ENCODE measurements around the gene GAREM1. TPM values are rescaled to one million over a fixed set of nuclear protein-coding genes. Genes with fewer than 3 reads are reported as not detected.

The GAREM1 gene
- total RNA-seq, 1 experiment from 2014 or later: 4.7 TPM

GRCh38 chr18:32429402-32429801 is 41.3 kb downstream of the GAREM1 start:
- DNase-seq (ENCODE audit: low read depth, low spot score): no peak
- Histone ChIP-seq H3K27me3 (ENCODE audit: control insufficient read depth, insufficient read depth, low read length) (no peaks in the 10 kb centered on the region), H3K4me3 (ENCODE audit: low read depth in 2 of 2, low read length in 2 of 2) (no peak overlapping the region), H3K4me1 (ENCODE audit: control insufficient read depth, insufficient read depth, low read length) (no peaks in the 10 kb centered on the region), H3K27ac (ENCODE audit: low read length) (no peak overlapping the region), H3K9me3 (ENCODE audit: control insufficient read depth, insufficient read depth, low read depth, low read length) (peaks cover 3% of the 10 kb centered on the region; the same call in 1 of the 2 replicates), H3K36me3 (ENCODE audit: control insufficient read depth, insufficient read depth, low read length) (no peaks in the 10 kb centered on the region)
- CTCF ChIA-PET: no interaction called here
- in situ Hi-C loops (cut with HindIII; ENCODE audit: low pct_unique_long_range_greater_than_20kb, low sequenced_read_pairs): no loop called here
- no peak for TF ChIP-seq TCF7L2 (IDR thresholded peaks at IDR 0.05; ENCODE audit: low read depth, low read length)
- no peak for TF ChIP-seq SIN3A (IDR thresholded peaks at IDR 0.05; ENCODE audit: borderline replicate concordance, insufficient read depth, low read depth, low read length)
- TF ChIP-seq, protein P1, sequence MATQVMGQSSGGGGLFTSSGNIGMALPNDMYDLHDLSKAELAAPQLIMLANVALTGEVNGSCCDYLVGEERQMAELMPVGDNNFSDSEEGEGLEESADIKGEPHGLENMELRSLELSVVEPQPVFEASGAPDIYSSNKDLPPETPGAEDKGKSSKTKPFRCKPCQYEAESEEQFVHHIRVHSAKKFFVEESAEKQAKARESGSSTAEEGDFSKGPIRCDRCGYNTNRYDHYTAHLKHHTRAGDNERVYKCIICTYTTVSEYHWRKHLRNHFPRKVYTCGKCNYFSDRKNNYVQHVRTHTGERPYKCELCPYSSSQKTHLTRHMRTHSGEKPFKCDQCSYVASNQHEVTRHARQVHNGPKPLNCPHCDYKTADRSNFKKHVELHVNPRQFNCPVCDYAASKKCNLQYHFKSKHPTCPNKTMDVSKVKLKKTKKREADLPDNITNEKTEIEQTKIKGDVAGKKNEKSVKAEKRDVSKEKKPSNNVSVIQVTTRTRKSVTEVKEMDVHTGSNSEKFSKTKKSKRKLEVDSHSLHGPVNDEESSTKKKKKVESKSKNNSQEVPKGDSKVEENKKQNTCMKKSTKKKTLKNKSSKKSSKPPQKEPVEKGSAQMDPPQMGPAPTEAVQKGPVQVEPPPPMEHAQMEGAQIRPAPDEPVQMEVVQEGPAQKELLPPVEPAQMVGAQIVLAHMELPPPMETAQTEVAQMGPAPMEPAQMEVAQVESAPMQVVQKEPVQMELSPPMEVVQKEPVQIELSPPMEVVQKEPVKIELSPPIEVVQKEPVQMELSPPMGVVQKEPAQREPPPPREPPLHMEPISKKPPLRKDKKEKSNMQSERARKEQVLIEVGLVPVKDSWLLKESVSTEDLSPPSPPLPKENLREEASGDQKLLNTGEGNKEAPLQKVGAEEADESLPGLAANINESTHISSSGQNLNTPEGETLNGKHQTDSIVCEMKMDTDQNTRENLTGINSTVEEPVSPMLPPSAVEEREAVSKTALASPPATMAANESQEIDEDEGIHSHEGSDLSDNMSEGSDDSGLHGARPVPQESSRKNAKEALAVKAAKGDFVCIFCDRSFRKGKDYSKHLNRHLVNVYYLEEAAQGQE (IDR thresholded peaks at IDR 0.05; ENCODE audit: insufficient read depth in 1 of 2, low read depth in 2 of 2, low read length in 1 of 2): no peak
- TF ChIP-seq POLR2AphosphoS5 (IDR thresholded peaks at IDR 0.05; ENCODE audit: low read depth, low read length): no peak
- TF ChIP-seq CTCF (IDR thresholded peaks at IDR 0.05): no peak
- no TSS peak for BruUV-seq (replicated peaks)
- ATAC-seq: no peak
- POLR2A ChIA-PET: no interaction called here
- intact Hi-C loops (cut with micrococcal nuclease; ENCODE audit: unreplicated experiment): no loop called here

DNA sequence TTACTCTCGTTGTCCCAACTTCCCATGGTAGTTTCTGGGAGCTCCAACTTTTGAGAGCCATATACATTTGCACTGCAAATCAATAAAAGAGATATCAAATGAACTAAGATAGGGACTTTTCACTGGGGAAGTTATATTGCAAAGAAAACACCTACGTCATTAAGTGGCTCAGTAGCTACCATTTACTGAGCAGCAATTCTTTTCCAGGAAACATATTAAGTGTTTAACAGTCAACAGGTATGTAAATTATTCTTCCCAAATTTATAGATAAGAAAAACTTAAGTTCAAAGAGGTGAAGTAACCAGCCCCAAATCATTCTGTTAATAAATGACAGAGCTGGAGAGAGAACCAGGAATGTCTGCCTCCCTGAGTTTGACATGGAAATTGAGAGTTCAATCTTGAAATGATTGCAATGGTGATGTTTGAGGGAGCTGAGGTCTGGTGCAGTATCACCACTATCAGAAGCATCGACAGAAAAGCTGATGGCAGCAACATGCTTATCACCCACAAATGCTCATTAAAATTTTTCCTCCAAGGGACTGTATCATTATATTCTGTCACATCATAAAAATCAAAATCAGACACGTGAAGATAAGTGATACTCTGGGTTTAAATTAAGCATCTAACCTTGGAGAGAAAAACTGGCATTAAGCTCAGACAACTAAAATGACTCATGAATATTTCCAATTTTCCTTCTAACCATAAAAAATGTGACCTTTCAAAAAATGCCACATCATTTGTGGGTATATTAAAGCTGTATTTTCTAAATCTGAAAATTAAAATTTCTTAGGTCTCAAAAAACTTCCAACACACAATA is 43.4 kb downstream of the GAREM1 start:
- CTCF ChIA-PET: no interaction called here
- POLR2A ChIA-PET: no interaction called here
- BruUV-seq (replicated peaks): no TSS peak
- no peaks in the 10 kb centered on the region for H3K27me3 ChIP-seq (ENCODE audit: control insufficient read depth, insufficient read depth, low read length)
- DNase-seq (ENCODE audit: low read depth, low spot score) (no peak), ATAC-seq (no peak)
- H3K36me3 ChIP-seq (ENCODE audit: control insufficient read depth, insufficient read depth, low read length): no peaks in the 10 kb centered on the region
- H3K27ac ChIP-seq (ENCODE audit: low read length): no peak overlapping the region
- intact Hi-C loops (cut with micrococcal nuclease; ENCODE audit: unreplicated experiment) (no loop called here), in situ Hi-C loops (cut with HindIII; ENCODE audit: low pct_unique_long_range_greater_than_20kb, low sequenced_read_pairs) (no loop called here)
- H3K9me3 ChIP-seq (ENCODE audit: control insufficient read depth, insufficient read depth, low read depth, low read length): peaks cover 3% of the 10 kb centered on the region; the same call in 1 of the 2 replicates
- H3K4me1 ChIP-seq (ENCODE audit: control insufficient read depth, insufficient read depth, low read length): no peaks in the 10 kb centered on the region
- H3K4me3 ChIP-seq (ENCODE audit: low read depth in 2 of 2, low read length in 2 of 2): no peak overlapping the region
- no peak for TF ChIP-seq TCF7L2 (IDR thresholded peaks at IDR 0.05; ENCODE audit: low read depth, low read length)
- no peak for TF ChIP-seq CTCF (IDR thresholded peaks at IDR 0.05)
- TF ChIP-seq POLR2AphosphoS5 (IDR thresholded peaks at IDR 0.05; ENCODE audit: low read depth, low read length): no peak
- TF ChIP-seq, protein P1 (IDR thresholded peaks at IDR 0.05; ENCODE audit: insufficient read depth in 1 of 2, low read depth in 2 of 2, low read length in 1 of 2): no peak
- no peak for TF ChIP-seq SIN3A (IDR thresholded peaks at IDR 0.05; ENCODE audit: borderline replicate concordance, insufficient read depth, low read depth, low read length)

Measured in Panc1 (cell line).